Measurements from ENCODE around the gene MACROD2. TPM values are rescaled to one million over a fixed set of nuclear protein-coding genes. Genes with fewer than 3 reads are reported as not detected.

Gene MACROD2
- total RNA-seq, 2 donors from 2014 or later, result 8.3 to 21.8 TPM

DNA sequence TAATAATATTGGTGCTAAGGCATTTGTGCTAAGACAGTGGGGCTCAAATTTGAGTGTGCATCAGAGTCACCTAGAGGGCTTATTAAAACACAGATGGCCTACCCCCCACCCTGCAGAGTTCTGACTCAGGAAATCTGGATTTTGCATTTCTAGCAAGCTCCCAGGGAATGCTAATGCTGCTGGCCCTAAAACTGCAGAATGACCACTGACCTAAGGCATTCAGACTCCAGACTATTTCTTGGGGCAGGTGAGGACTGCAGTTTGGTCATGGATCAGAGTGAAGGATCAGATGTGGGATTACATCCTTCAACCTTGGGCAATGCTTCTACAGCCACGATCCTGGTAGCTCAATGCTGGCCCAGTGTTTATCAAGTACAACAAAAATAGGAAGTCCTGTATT lies 952.2 kb downstream of the MACROD2 start:
- intact Hi-C loops (cut with DNase I), result no loop called here
- Histone ChIP-seq H3K9me3 (no peaks in the 10 kb centered on the region), H3K36me3 (replicated peaks in 1 of 2; ENCODE audit: insufficient read depth in 1 of 2, low read depth in 2 of 2) (no peaks in the 10 kb centered on the region), H3K4me1 (no peaks in the 10 kb centered on the region), H3K27ac (no peak overlapping the region), H3K4me3 (no peak overlapping the region), H3K27me3 (no peaks in the 10 kb centered on the region)
- 64 to 70% methylated on average over 1 of the region's 1 CpG for WGBS, 2 donors
- ATAC-seq (no peak), DNase-seq (no peak)
- TF ChIP-seq POLR2A (IDR thresholded peaks at IDR 0.05), result no peak
- TF ChIP-seq, protein P1, sequence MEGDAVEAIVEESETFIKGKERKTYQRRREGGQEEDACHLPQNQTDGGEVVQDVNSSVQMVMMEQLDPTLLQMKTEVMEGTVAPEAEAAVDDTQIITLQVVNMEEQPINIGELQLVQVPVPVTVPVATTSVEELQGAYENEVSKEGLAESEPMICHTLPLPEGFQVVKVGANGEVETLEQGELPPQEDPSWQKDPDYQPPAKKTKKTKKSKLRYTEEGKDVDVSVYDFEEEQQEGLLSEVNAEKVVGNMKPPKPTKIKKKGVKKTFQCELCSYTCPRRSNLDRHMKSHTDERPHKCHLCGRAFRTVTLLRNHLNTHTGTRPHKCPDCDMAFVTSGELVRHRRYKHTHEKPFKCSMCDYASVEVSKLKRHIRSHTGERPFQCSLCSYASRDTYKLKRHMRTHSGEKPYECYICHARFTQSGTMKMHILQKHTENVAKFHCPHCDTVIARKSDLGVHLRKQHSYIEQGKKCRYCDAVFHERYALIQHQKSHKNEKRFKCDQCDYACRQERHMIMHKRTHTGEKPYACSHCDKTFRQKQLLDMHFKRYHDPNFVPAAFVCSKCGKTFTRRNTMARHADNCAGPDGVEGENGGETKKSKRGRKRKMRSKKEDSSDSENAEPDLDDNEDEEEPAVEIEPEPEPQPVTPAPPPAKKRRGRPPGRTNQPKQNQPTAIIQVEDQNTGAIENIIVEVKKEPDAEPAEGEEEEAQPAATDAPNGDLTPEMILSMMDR (IDR thresholded peaks at IDR 0.05), result no peak

DNA sequence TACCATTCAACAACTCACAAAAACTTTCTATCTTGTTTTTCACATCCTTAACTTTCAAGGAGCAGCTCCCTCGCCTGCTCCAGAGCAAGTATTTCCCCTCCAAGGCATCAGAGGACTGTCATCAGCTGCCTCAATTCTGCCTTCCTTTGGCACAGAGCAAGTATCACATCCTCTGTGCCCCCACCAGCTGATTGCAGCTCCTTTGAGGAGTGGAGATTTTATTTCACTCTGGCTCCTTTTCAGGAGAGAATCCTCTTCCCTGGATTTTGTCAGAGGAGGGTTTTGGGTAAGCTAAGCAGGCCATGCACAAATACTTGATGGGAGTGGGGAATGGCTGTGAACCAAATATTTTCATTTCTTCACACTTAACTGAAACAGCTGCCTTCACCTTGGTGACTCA lies 952.6 kb downstream of the MACROD2 start:
- no peak overlapping the region for H3K27ac ChIP-seq
- no peaks in the 10 kb centered on the region for H3K27me3 ChIP-seq
- no peaks in the 10 kb centered on the region for H3K9me3 ChIP-seq
- WGBS, 2 donors, result 72 to 83% methylated on average over 1 of the region's 1 CpG
- intact Hi-C loops (cut with DNase I), result no loop called here
- no peak for ATAC-seq
- H3K4me1 ChIP-seq, result no peaks in the 10 kb centered on the region
- no peak for TF ChIP-seq POLR2A (IDR thresholded peaks at IDR 0.05)
- TF ChIP-seq, protein P1 (IDR thresholded peaks at IDR 0.05), result no peak
- no peaks in the 10 kb centered on the region for H3K36me3 ChIP-seq (replicated peaks in 1 of 2; ENCODE audit: insufficient read depth in 1 of 2, low read depth in 2 of 2)
- no peak overlapping the region for H3K4me3 ChIP-seq
- no peak for DNase-seq

DNA sequence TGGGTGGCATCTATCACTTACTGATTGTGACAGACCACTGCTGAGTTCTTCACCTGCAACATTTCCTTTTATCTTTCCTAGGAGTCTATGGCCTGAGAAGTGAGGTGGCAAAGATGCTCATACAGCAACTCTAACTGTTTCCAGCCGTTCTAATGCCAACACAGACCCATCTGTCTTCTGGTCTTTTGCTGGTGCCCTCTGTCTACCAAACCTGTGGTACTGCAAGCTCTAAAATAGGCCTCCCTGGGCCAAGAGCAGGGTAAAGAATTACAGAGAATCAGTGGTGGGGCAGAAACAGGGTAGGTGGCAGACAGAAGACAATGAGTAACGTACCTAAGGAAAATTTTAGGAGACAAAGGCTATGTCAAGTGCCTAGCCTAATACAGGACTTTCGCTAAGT lies 953.1 kb downstream of the MACROD2 start:
- 68 to 76% methylated on average over 3 of the region's 3 CpGs for WGBS, 2 donors
- no peaks in the 10 kb centered on the region for H3K4me1 ChIP-seq
- ATAC-seq (no peak), DNase-seq (peak in 1 of 4 donors; percentile 14)
- no peak overlapping the region for H3K4me3 ChIP-seq
- no peak overlapping the region for H3K27ac ChIP-seq
- no peaks in the 10 kb centered on the region for H3K9me3 ChIP-seq
- no peaks in the 10 kb centered on the region for H3K36me3 ChIP-seq (replicated peaks in 1 of 2; ENCODE audit: insufficient read depth in 1 of 2, low read depth in 2 of 2)
- TF ChIP-seq, protein P1 (IDR thresholded peaks at IDR 0.05), result peak in 3 of 7 experiments; percentile 13 to 26 (median 18)
- TF ChIP-seq POLR2A (IDR thresholded peaks at IDR 0.05), result no peak
- intact Hi-C loops (cut with DNase I), result no loop called here
- no peaks in the 10 kb centered on the region for H3K27me3 ChIP-seq

DNA sequence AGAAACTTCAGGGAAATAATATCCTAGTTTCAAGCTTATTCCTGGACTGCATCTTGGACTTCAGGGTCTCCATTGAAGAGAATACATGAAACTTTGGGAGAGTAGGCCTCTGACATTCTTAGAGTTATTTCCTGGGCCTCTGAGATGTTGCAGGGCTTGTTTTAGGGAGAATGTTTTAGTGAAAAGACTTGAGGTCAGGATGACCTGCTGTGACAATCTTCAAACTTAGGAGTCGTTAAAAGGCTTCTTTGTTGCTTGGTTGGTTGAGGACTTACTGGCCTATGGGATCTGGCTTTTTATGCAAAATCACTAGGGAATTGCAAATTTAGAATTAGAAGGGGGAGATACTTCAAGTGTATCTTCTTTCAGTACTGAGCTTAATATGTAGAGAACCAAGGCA lies 955.3 kb downstream of the MACROD2 start:
- Histone ChIP-seq H3K4me1 (no peaks in the 10 kb centered on the region), H3K9me3 (no peaks in the 10 kb centered on the region), H3K27ac (no peak overlapping the region), H3K27me3 (no peaks in the 10 kb centered on the region), H3K4me3 (no peak overlapping the region), H3K36me3 (replicated peaks in 1 of 2; ENCODE audit: insufficient read depth in 1 of 2, low read depth in 2 of 2) (no peaks in the 10 kb centered on the region)
- ATAC-seq, result no peak
- no peak for DNase-seq
- WGBS, 2 donors, result 50 to 72% methylated on average over 1 of the region's 1 CpG
- no peak for TF ChIP-seq POLR2A (IDR thresholded peaks at IDR 0.05)
- intact Hi-C loops (cut with DNase I), result no loop called here

DNA sequence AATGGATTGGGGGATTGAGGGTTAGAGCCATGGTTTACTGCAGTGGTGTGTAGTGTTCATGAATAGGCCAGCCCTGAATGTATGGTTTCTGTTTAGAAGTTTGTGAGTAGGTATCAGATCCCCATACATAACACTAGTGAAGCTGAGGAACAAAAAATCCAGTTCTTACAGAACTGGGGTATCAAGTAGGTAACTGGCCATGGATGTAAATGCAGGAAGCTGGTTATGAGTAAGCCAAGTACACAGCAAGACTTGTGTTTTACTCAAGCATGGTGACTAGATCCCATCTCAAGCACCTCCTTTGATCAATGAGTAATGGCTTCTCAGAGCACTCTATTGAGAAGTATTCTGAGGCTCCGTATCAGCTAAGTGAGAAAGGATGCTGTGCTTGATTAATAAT lies 955.8 kb downstream of the MACROD2 start:
- no peak for ATAC-seq
- Histone ChIP-seq H3K9me3 (no peaks in the 10 kb centered on the region), H3K27me3 (no peaks in the 10 kb centered on the region), H3K36me3 (replicated peaks in 1 of 2; ENCODE audit: insufficient read depth in 1 of 2, low read depth in 2 of 2) (no peaks in the 10 kb centered on the region), H3K4me1 (no peaks in the 10 kb centered on the region), H3K27ac (no peak overlapping the region), H3K4me3 (no peak overlapping the region)
- TF ChIP-seq, protein P1 (IDR thresholded peaks at IDR 0.05), result no peak
- TF ChIP-seq POLR2A (IDR thresholded peaks at IDR 0.05), result no peak
- DNase-seq, result no peak
- intact Hi-C loops (cut with DNase I), result no loop called here
- WGBS, 2 donors, result 94% methylated on average over 1 of the region's 1 CpG

Measured in body of pancreas (tissue), 4 donors.